Measurements from ENCODE around the gene MN1.

Gene MN1

DNA sequence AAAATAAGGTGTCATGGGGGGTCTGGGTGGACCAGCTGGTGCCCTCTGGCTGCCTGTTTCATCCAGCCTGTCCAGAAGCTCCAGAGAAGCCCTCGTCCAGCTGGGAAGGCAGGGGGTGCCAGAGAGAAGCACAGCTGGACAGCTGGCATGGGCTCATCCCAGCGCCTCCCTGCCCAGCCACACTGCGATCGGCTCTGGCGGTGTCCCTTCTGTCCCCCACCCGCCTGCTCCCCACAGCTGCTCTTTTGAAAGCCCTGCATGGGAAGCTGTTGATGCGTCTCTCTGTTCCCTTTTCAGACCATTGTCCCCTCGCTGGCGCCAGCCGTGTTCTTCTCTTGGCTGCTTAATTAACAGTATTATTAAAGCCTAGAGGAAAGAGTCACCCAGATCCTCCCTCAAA is 86.5 kb downstream of the MN1 start:
- no peak for DNase-seq (ENCODE audit: low read depth)
- TF ChIP-seq, protein P1, sequence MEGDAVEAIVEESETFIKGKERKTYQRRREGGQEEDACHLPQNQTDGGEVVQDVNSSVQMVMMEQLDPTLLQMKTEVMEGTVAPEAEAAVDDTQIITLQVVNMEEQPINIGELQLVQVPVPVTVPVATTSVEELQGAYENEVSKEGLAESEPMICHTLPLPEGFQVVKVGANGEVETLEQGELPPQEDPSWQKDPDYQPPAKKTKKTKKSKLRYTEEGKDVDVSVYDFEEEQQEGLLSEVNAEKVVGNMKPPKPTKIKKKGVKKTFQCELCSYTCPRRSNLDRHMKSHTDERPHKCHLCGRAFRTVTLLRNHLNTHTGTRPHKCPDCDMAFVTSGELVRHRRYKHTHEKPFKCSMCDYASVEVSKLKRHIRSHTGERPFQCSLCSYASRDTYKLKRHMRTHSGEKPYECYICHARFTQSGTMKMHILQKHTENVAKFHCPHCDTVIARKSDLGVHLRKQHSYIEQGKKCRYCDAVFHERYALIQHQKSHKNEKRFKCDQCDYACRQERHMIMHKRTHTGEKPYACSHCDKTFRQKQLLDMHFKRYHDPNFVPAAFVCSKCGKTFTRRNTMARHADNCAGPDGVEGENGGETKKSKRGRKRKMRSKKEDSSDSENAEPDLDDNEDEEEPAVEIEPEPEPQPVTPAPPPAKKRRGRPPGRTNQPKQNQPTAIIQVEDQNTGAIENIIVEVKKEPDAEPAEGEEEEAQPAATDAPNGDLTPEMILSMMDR (conservative IDR thresholded peaks at IDR 0.05; ENCODE audit: low read length), result peak; percentile 38
- no peak overlapping the region for H3K4me3 ChIP-seq (ENCODE audit: low read length)

DNA sequence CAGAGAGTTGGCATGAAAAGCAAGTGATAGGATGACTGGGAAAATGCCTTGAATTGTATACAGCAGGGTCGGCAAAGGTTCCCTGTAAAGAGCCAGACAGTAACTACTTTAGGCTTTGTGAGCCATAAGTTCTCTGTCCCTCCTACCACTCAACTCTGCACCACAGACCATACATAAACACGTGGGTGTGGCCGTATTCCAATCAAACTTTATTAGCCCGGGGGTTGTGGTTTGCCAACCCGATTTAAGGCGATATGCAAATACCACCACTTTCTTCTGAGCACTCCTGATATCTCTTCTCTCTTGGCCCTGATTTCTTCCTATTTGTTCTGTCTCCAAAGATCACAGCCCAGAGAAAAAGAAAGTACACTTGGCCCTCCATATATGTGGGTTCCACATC is 87.5 kb downstream of the MN1 start:
- TF ChIP-seq, protein P1 (conservative IDR thresholded peaks at IDR 0.05; ENCODE audit: low read length), result no peak
- H3K4me3 ChIP-seq (ENCODE audit: low read length), result no peak overlapping the region
- no peak for DNase-seq (ENCODE audit: low read depth)

DNA sequence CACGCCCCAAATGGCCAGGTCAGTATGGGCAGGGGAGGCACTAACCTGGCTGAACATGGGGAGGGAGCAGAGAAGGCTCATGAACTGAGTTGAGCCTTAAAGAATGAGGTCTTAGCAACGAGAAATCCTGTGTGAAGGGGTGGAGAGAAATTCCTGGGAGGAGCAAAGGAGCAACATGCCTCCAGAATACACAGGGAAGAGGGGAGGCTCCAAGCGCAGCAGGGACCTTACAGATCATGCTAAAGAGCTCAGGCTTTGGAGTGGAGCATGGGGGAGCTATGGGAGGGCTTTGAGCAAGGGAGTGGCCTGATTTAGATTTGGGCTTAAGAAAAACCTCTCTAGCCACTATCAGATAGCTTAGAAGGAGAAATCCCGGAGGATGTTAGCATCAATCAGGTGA is 88.1 kb downstream of the MN1 start:
- TF ChIP-seq, protein P1 (conservative IDR thresholded peaks at IDR 0.05; ENCODE audit: low read length), result no peak
- DNase-seq (ENCODE audit: low read depth), result no peak
- H3K4me3 ChIP-seq (ENCODE audit: low read length), result no peak overlapping the region

DNA sequence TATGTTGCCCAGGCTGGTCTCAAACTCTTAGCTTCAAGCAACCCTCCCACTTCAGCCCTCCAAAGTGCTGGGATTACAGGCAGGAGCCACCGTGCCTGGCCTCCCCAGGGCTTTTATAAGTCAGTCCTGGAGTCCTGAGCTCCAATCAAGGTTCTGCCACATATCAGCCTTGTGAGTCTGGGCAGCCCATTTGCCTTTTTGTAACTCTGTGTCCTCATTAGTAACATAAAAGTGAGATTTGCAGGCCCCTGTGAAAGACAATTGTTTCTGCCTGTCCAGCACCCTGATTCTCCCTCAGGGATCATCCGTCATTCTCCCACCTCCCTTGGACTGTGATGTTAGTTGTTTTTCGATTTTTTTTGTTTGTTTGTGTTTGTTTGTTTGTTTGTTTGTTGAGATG is 89.8 kb downstream of the MN1 start:
- TF ChIP-seq, protein P1 (conservative IDR thresholded peaks at IDR 0.05; ENCODE audit: low read length), result no peak
- H3K4me3 ChIP-seq (ENCODE audit: low read length), result no peak overlapping the region

DNA sequence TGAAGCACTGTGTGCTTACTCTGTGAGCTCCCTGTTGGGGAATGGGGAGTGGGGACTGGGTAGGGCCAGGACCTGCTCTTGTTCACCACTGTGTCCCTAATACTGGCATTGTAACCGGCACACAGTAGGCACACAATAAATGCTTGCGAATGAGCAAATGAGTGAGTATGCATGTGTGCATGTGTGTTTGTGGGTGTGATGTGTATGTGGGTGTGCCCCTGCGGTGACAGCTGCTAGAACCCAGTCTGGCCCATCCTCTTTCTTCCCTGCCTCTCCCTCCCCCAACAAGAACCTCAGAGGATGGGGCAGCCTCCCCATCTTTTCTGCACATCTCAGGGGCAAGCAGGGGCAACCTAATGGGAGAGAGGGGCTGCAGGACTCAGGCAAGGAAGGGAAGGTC is 90.5 kb downstream of the MN1 start:
- H3K4me3 ChIP-seq (ENCODE audit: low read length), result no peak overlapping the region
- DNase-seq (ENCODE audit: low read depth), result no peak
- TF ChIP-seq, protein P1 (conservative IDR thresholded peaks at IDR 0.05; ENCODE audit: low read length), result no peak

More for the DNA sequence above, 89.8 kb downstream of the MN1 start:
- DNase-seq (ENCODE audit: low read depth), result no peak

DNA sequence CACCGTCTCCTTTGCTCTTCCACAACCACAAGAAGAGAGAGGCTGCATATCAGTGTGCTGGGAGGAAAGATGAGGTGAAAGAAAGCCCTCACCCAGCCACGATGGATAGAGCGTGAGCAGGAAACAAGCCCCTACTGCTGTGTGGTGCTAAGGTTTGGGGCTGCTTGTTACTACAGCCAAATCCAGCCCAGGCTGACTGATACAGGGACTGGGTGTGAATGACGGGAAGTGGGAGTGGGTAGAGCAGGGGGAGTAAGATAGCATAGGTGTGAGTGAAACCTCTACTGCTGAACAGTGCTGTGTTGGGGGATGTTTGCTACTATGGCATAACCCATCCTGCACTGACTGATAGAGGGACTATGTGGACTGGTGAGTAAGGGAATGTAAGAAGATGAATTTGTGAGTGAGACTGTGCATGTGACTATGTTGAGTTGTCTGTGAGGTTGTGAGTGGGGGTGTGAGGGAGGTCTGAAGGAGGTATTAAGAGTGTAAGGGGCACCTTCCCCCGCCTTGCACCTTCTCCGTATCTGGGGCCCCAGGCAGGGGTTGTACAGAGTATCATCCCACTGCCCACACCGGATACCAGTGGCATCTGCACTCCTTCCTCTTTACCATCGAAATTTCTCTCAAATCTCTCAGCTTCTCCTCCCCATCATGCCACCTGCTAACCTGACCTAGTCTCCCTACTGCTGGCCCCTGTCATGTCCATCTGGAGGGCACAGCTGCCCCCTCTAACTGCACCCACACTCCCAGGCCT is 91.5 kb downstream of the MN1 start:
- DNase-seq (ENCODE audit: low read depth), result no peak
- H3K4me3 ChIP-seq (ENCODE audit: low read length), result no peak overlapping the region
- TF ChIP-seq, protein P1 (conservative IDR thresholded peaks at IDR 0.05; ENCODE audit: low read length), result no peak

DNA sequence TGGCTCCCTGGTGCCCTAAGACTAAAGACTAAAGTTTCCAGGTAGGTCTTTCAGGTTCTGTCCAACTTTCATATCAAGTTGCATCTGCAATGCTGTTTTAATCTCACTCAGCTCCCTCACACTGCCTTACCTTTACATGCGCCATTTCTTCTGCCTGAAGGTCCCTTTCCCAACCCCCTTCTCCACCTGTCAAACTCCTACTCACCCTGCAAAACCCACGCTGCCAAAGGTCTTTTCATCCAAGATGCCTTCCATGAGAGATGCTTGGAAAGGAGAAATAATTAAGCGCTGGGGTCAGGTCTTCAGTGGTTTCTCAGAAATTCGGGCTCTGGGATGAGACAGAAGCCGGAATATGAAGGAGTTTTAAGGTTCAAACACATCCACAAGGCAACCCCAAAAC is 95.1 kb downstream of the MN1 start:
- no peak for DNase-seq (ENCODE audit: low read depth)
- H3K4me3 ChIP-seq (ENCODE audit: low read length), result no peak overlapping the region
- TF ChIP-seq, protein P1 (conservative IDR thresholded peaks at IDR 0.05; ENCODE audit: low read length), result no peak
